AG04450 (cell line): ENCODE results near the gene CCL22. TPM values are rescaled to one million over a fixed set of nuclear protein-coding genes. Genes with fewer than 3 reads are reported as not detected.
"Not testable (repeated sequence)": the region's sequence is repeated elsewhere in the genome, so short reads cannot be mapped to it uniquely, and the experiment has no call there.

Experiments used
- CTCF ChIA-PET: fragments of 300-600, 350-600 bp; formaldehyde crosslinking; extraction: SDS; loops from one replicate; lab custom pipeline; 2022; ENCODE audit warnings: antibody characterized with exemption, inconsistent platforms; lab: Charles Lee
- POLR2A ChIA-PET: fragments of 350-600 bp; formaldehyde crosslinking; extraction: SDS; loops from one replicate; lab custom pipeline; 2021; ENCODE audit warnings: antibody characterized with exemption, inconsistent platforms; lab: Yijun Ruan, JAX
- DNase-seq: peaks from one replicate; pipeline ENCODE4 v3.0.0-alpha.2; 2011; ENCODE audit warnings: low read depth, low spot score
- H3K27ac ChIP-seq: one replicate; pipeline ENCODE4 v1.5.1; 2012; ENCODE audit warnings: low read depth, low read length, control low read depth
- H3K27me3 ChIP-seq: one replicate; pipeline ENCODE4 v1.6.0; 2012; ENCODE audit warnings: low read length; ENCODE audit not compliant: control insufficient read depth, insufficient read depth
- H3K4me3 ChIP-seq: 2 replicates; pipeline ENCODE4 v1.5.1; 2011; ENCODE audit warnings: mild to moderate bottlenecking, low read depth, low read length, control low read depth
- H3K9me3 ChIP-seq: 2 replicates; pipeline ENCODE4 v1.5.1; 2012; ENCODE audit warnings: low read length; ENCODE audit not compliant: control insufficient read depth, insufficient read depth
- polyA plus RNA-seq: library from polyadenylated mRNA; depleted of rRNA; stranded (reverse); fragments of >200 nt; gene quantifications from 2 replicates; pipeline ENCODE4 v1.2.3, GENCODE V29; 2011
- TF ChIP-seq, protein P1 (sequence below): IDR thresholded peaks from 2 replicates; pipeline ENCODE4 v1.5.1; 2011; ENCODE audit warnings: low read depth, low read length, control low read depth, inconsistent platforms

Gene CCL22
- polyA plus RNA-seq, 1 experiment, result not detected

DNA sequence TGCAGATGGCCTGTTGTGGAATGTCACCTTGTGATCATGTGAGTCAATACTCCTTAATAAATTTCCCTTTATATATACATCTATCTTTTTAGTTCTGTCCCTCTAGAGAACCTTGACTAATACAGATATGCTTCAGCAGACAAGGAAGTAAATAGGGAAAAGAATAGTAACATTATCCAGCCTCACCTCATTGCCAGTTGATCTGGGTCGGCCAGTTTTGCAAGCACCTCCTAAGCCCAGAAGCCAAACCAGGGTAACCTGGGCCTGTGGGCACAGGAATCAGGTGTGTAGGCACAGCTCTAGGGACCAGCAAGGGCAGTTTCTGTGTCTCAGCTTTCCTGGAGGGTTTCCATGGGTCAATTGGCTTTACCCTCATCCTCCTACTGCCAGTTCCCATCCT, 34.1 kb downstream of the CCL22 start:
- ChIA-PET POLR2A (interaction anchor here (0.6 kb wide), 1 partner anchor 26 kb away, joined by 5 read pairs; no protein-coding TSS in a partner anchor), CTCF (interaction anchor here (1.9 kb wide), 1 partner anchor 24 kb away, joined by 11 read pairs; no protein-coding TSS in a partner anchor)
- DNase-seq, result no peak
- H3K27me3 ChIP-seq, result peaks cover 25% of the 10 kb centered on the region
- H3K4me3 ChIP-seq, result no peak overlapping the region
- TF ChIP-seq, protein P1, sequence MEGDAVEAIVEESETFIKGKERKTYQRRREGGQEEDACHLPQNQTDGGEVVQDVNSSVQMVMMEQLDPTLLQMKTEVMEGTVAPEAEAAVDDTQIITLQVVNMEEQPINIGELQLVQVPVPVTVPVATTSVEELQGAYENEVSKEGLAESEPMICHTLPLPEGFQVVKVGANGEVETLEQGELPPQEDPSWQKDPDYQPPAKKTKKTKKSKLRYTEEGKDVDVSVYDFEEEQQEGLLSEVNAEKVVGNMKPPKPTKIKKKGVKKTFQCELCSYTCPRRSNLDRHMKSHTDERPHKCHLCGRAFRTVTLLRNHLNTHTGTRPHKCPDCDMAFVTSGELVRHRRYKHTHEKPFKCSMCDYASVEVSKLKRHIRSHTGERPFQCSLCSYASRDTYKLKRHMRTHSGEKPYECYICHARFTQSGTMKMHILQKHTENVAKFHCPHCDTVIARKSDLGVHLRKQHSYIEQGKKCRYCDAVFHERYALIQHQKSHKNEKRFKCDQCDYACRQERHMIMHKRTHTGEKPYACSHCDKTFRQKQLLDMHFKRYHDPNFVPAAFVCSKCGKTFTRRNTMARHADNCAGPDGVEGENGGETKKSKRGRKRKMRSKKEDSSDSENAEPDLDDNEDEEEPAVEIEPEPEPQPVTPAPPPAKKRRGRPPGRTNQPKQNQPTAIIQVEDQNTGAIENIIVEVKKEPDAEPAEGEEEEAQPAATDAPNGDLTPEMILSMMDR, result no peak
- H3K27ac ChIP-seq, result no peak overlapping the region
- H3K9me3 ChIP-seq, result peaks cover 9% of the 10 kb centered on the region; the same call in 1 of the 2 replicates

DNA sequence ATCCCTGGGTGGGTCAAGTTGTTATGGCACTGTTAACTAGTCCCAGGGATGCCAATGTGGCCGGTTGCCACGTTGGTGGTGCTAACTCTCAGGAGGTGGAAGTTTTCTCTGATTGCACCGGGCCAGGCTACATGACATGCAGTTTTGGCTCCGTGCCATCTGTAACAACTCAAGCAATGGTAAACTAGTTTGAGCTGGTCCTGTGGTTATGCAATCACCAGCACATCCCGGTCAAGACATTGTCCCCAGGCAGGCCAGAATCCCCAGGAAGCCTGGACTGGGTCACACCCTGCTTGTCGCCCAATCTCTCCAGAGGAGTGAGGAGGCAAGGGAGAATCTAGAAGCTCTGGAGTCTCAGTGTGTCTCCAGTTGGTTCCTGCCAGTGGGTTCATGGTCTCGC, 35.9 kb downstream of the CCL22 start:
- CTCF ChIA-PET, result interaction anchor here (0.5 to 1.0 kb wide), 3 partner anchors 22 to 103 kb away, joined by 3 to 4 read pairs (median 3); no protein-coding TSS in a partner anchor
- DNase-seq, result no peak

DNA sequence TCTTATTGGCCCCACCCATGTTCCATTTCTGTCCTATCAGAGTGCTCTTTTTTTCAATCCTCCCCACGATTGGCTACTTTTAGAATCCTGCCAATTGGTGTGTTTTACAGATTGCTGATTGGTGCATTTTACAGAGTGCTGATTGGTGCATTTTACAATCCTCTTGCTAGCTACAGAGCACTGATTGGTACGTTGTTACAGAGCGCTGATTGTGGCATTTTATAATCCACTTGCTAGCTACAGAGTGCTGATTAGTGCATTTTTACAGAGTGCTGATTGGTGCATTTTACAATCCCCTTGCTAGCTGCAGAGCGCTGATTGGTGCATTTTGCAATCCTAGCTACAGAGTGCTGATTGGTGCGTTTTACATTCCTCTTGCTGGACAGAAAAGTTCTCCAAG, 36.4 kb downstream of the CCL22 start:
- Histone ChIP-seq H3K9me3 (peaks cover 9% of the 10 kb centered on the region; the same call in 1 of the 2 replicates), H3K27ac (no peak overlapping the region), H3K27me3 (peaks cover 23% of the 10 kb centered on the region), H3K4me3 (no peak overlapping the region)
- no peak for DNase-seq
- ChIA-PET POLR2A (no interaction called here), CTCF (interaction anchor here (0.9 to 1.0 kb wide), 2 partner anchors 22 to 24 kb away, joined by 3 to 4 read pairs; no protein-coding TSS in a partner anchor)
- TF ChIP-seq, protein P1, result no peak

More for the DNA sequence above, 35.9 kb downstream of the CCL22 start:
- Histone ChIP-seq H3K4me3 (no peak overlapping the region), H3K9me3 (peaks cover 9% of the 10 kb centered on the region; the same call in 1 of the 2 replicates), H3K27me3 (peaks cover 24% of the 10 kb centered on the region), H3K27ac (no peak overlapping the region)
- POLR2A ChIA-PET, result no interaction called here
- TF ChIP-seq, protein P1, result no peak

DNA sequence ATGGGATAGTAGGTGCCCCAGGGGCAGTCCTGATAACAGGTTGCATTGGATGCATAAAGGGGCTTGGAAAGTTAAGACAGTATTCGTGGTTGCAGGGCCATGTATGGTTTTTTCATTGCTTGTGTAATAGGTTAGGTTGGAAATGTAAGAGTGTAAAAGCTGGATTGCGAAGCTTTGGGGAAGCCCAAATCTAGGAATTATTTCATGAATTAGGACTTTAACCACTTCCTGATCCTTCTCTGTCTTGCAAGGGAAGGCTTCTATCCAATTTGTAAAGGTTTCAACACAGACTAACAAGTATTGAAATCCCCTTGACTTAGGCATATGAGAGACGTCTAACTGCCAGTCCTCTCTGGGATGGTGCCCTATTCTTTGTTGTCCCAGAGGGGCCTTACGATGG, 38.2 kb downstream of the CCL22 start:
- no peak for DNase-seq
- no peak overlapping the region for H3K27ac ChIP-seq
- POLR2A ChIA-PET, result no interaction called here
- peaks cover 9% of the 10 kb centered on the region; the same call in 1 of the 2 replicates for H3K9me3 ChIP-seq
- TF ChIP-seq, protein P1, result no peak
- peaks cover 17% of the 10 kb centered on the region for H3K27me3 ChIP-seq
- CTCF ChIA-PET, result no interaction called here
- H3K4me3 ChIP-seq, result no peak overlapping the region

DNA sequence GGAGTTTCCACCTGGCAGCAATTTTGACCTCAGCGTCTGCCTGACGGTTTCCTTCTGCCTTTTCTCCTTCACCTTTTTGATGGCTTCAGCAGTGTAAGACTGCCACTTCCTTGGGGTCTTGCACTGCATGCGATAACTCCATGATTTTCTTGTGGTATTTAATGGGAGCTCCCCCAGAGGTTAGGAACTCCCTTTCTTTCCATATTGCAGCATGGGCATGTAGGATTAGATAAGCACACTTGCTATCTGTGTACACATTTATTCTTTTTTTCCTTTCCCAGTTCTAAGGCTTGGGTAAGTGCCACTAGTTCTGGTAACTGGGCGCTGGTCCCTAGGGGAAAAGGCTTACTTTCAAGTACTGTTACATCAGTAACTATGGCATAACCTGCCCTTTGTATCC, 38.9 kb downstream of the CCL22 start:
- DNase-seq, H3K4me3 ChIP-seq, POLR2A ChIA-PET, H3K9me3 ChIP-seq, H3K27ac ChIP-seq, CTCF ChIA-PET: not testable (repeated sequence)
- H3K27me3 ChIP-seq, result peaks cover 23% of the 10 kb centered on the region
